Measurements from ENCODE around the gene PREPL.

- no peak for TF ChIP-seq ZNF384 (IDR thresholded peaks at IDR 0.05; ENCODE audit: low read depth, low read length)
- no peak for TF ChIP-seq CEBPB (tag; IDR thresholded peaks at IDR 0.05)
- TF ChIP-seq CTCF (IDR thresholded peaks at IDR 0.05 in 2 of 3, conservative IDR thresholded peaks at IDR 0.05 in 1 of 3; ENCODE audit: insufficient read depth in 2 of 3, low read depth in 1 of 3, low read length in 3 of 3), result no peak
- TF ChIP-seq NFYB (IDR thresholded peaks at IDR 0.05; ENCODE audit: extremely low read depth, insufficient read length), result no peak
- no peak for TF ChIP-seq TCF7 (IDR thresholded peaks at IDR 0.05; ENCODE audit: borderline replicate concordance)
- TF ChIP-seq ZNF121 (CRISPR knock-in tag; conservative IDR thresholded peaks at IDR 0.05), result no peak
- no peak for TF ChIP-seq ZNF232 (CRISPR knock-in tag; IDR thresholded peaks at IDR 0.05)
- TF ChIP-seq TAF15 (IDR thresholded peaks at IDR 0.05; ENCODE audit: low read depth, low read length), result no peak
- no peak for TF ChIP-seq ATF2 (CRISPR knock-in tag; IDR thresholded peaks at IDR 0.05)
- TF ChIP-seq JUNB (CRISPR knock-in tag; conservative IDR thresholded peaks at IDR 0.05), result no peak
- no peak for TF ChIP-seq RCOR1 (IDR thresholded peaks at IDR 0.05; ENCODE audit: borderline replicate concordance in 1 of 2, low read depth in 2 of 2, low read length in 2 of 2)
- TF ChIP-seq NONO (IDR thresholded peaks at IDR 0.05; ENCODE audit: low read depth in 2 of 2, low read length in 1 of 2), result no peak
- no peak for TF ChIP-seq POLR2A (conservative IDR thresholded peaks at IDR 0.05)
- no peak for TF ChIP-seq POLR2AphosphoS5 (IDR thresholded peaks at IDR 0.05; ENCODE audit: control insufficient read depth, insufficient read depth, low read depth, low read length)
These were observed 46.9 kb downstream of the PREPL start for GRCh38 chr2:44314362-44314761.

Data from K562 (cell line).